Sigmoid colon (tissue), 7 donors: ENCODE measurements around the gene SP2. TPM values are rescaled to one million over a fixed set of nuclear protein-coding genes. Genes with fewer than 3 reads are reported as not detected.

Experiments
- DNase-seq: peaks from one replicate; pipeline ENCODE4 v3.0.0-alpha.2; 2019
- H3K27ac ChIP-seq, 4 donors: fragments of 200-600 bp; sonication (generic); one replicate each; pipeline ENCODE4 v1.5.1; 2016 to 2019; ENCODE audit warnings: mild to moderate bottlenecking in 1 of 4
- H3K27me3 ChIP-seq, 3 donors: fragments of 200-600 bp; sonication (generic); one replicate each; pipeline ENCODE4 v1.5.1; 2019; ENCODE audit warnings: mild to moderate bottlenecking in 1 of 3
- H3K36me3 ChIP-seq, 4 donors: fragments of 200-600 bp; sonication (generic); one replicate each; pipeline ENCODE4 v1.5.1; 2016 to 2019
- H3K4me1 ChIP-seq, 4 donors: fragments of 200-600 bp; sonication (generic); one replicate each; pipeline ENCODE4 v1.5.1; 2017 to 2019
- H3K4me3 ChIP-seq, 4 donors: fragments of 200-600 bp; sonication (generic); one replicate each; pipeline ENCODE4 v1.5.1; 2017 to 2019; ENCODE audit warnings: mild to moderate bottlenecking in 2 of 4, moderate library complexity in 1 of 4
- H3K9me3 ChIP-seq, 4 donors: fragments of 200-600 bp in 3 of 4; sonication (generic) in 3 of 4; one replicate each; pipeline versions ENCODE4 v1.5.1 to v1.6.1; 2013 to 2019
- CTCF ChIP-seq, 4 experiments: fragments of 450-650 bp in 3 of 4; fragments of 200-600 bp in 1 of 4; IDR thresholded peaks; one replicate each; pipeline ENCODE4 v1.5.1; 2016 to 2019; ENCODE audit warnings: antibody characterized with exemption in 4 of 4, mild to moderate bottlenecking in 3 of 4, moderate library complexity in 2 of 4
- EP300 ChIP-seq, 4 donors: sonication (generic); formaldehyde crosslinking; IDR thresholded peaks; one replicate each; pipeline ENCODE4 v1.6.1; 2017; ENCODE audit warnings: antibody characterized with exemption in 4 of 4
- POLR2A ChIP-seq, 2 donors: fragments of 450-650 bp; IDR thresholded peaks; one replicate each; pipeline ENCODE4 v1.6.1; 2016; ENCODE audit warnings: antibody characterized with exemption in 2 of 2, mild to moderate bottlenecking in 2 of 2, moderate library complexity in 2 of 2
- POLR2AphosphoS5 ChIP-seq, 4 donors: sonication (generic); formaldehyde crosslinking; IDR thresholded peaks; one replicate each; pipeline ENCODE4 v1.6.1; 2017; ENCODE audit warnings: antibody characterized with exemption in 4 of 4
- WGBS, 2 donors: extraction: QIAGEN DNeasy Blood & Tissue Kit; methylation state at CpG; one replicate each; pipeline ENCODE4 v1.1.7; 2013; 5-methylcytosine and 5-hydroxymethylcytosine counted together
- intact Hi-C: fragments of 100-400 bp; cut with DNase I; formaldehyde crosslinking; loops from one replicate; pipeline ENCODE4 v1.15.1; 2023
- polyA plus RNA-seq, 3 donors: library from polyadenylated mRNA; stranded (reverse); fragments of 200-250 nt; gene quantifications; one replicate each; pipeline ENCODE4 v1.2.3, GENCODE V29; 2013
- total RNA-seq, 4 donors: library from RNA; depleted of rRNA; stranded (reverse); fragments of >200 nt; gene quantifications; one replicate each; pipeline ENCODE4 v1.1.0, GENCODE V29; 2016
- donor health status: healthy with polysubstance abuse.
- donor health status: Bipolar disorder and iron deficiency.
- donor health status: healthy.

The SP2 gene
- total and polyA plus RNA-seq, 7 donors = 3.0 to 19.2 (median 8.3) TPM

DNA sequence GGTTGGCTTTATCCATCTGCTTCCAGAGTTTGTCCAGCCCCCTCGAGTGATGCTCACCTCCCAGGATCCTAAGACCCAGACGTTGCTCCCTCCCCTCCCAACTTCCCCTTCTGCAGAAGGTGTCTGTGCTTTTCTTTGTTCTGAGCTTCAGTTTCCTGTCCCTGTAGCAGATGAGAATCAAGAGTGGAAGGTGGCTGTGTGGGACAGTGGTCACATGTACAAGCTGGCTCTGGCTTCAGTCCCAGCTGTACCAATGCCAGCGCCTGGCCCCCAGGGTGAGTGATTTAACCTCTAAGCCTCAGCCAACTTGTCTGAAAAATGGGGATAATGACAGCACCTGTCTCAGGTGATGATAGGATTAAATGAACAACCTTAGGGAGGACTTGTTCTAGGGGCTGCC lies 53.9 kb downstream of the SP2 start:
- peak overlapping the region in 2 of 4 donors; percentile 62 to 66 for H3K27ac ChIP-seq

GRCh38 chr17:47950448-47950847 lies 54.4 kb downstream of the SP2 start:
- no peaks in the 10 kb centered on the region for H3K9me3 ChIP-seq
- peaks cover 0 to 16% (median 2%) of the 10 kb centered on the region in 4 donors for H3K36me3 ChIP-seq
- no peak for DNase-seq
- WGBS, 2 donors = 33 to 78% methylated on average over 4 of the region's 4 CpGs
- peak overlapping the region in 1 of 4 donors; percentile 4 for H3K27ac ChIP-seq
- intact Hi-C loops = no loop called here
- no peak overlapping the region for H3K4me3 ChIP-seq
- no peak for TF ChIP-seq POLR2AphosphoS5 (IDR thresholded peaks at IDR 0.05)
- no peak for TF ChIP-seq EP300 (IDR thresholded peaks at IDR 0.05)
- no peak for TF ChIP-seq POLR2A (IDR thresholded peaks at IDR 0.05)
- no peak for TF ChIP-seq CTCF (IDR thresholded peaks at IDR 0.05)
- H3K27me3 ChIP-seq = no peaks in the 10 kb centered on the region
- peaks cover 0 to 24% (median 15%) of the 10 kb centered on the region in 4 donors for H3K4me1 ChIP-seq

More for the DNA sequence above, 53.9 kb downstream of the SP2 start:
- H3K27me3 ChIP-seq = no peaks in the 10 kb centered on the region
- no peaks in the 10 kb centered on the region for H3K9me3 ChIP-seq
- WGBS, 2 donors = 15 to 24% methylated on average over 3 of the region's 3 CpGs
- peaks cover 0 to 24% (median 15%) of the 10 kb centered on the region in 4 donors for H3K4me1 ChIP-seq
- no peak overlapping the region for H3K4me3 ChIP-seq
- intact Hi-C loops = loop anchor here (1.0 kb wide), 2 partner anchors 20 to 68 kb away; no protein-coding TSS in a partner anchor
- DNase-seq = no peak
- H3K36me3 ChIP-seq = peaks cover 3 to 21% (median 4%) of the 10 kb centered on the region in 4 donors
- TF ChIP-seq POLR2AphosphoS5 (IDR thresholded peaks at IDR 0.05) (no peak), POLR2A (IDR thresholded peaks at IDR 0.05) (no peak), CTCF (IDR thresholded peaks at IDR 0.05) (no peak), EP300 (IDR thresholded peaks at IDR 0.05) (no peak)

- H3K4me1 ChIP-seq = peaks cover 0 to 18% (median 15%) of the 10 kb centered on the region in 4 donors
- H3K27me3 ChIP-seq = no peaks in the 10 kb centered on the region
- WGBS, 2 donors = 17 to 58% methylated on average over 12 of the region's 12 CpGs
- intact Hi-C loops = no loop called here
- H3K9me3 ChIP-seq = no peaks in the 10 kb centered on the region
- H3K27ac ChIP-seq = no peak overlapping the region
- TF ChIP-seq POLR2AphosphoS5 (IDR thresholded peaks at IDR 0.05) (no peak), CTCF (IDR thresholded peaks at IDR 0.05) (no peak), EP300 (IDR thresholded peaks at IDR 0.05) (no peak), POLR2A (IDR thresholded peaks at IDR 0.05) (no peak)
- DNase-seq = no peak
- peaks cover 0 to 4% (median 1%) of the 10 kb centered on the region in 4 donors for H3K36me3 ChIP-seq
- H3K4me3 ChIP-seq = no peak overlapping the region
These were observed 56.4 kb downstream of the SP2 start for GRCh38 chr17:47952171-47953021.

DNA sequence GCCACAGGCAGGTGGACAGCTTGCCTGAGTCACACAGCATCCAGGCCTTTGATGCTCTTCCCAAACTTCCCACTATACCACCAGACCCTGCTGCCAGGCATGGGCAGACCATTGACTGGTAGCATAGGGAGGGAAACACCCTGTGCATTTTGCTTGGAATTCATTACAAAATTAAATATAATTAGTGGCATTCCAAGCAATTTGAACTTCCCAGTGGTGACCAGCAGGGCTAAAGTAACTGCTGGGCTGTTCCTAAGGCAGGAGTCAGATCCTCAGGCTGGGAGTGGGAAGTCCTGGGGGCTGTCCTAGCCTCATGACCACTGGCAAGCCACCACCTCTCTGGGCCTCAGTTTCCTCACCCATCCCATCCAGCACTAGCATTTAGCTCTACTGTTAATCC lies 57.9 kb downstream of the SP2 start:
- intact Hi-C loops = no loop called here
- no peak overlapping the region for H3K4me3 ChIP-seq
- H3K9me3 ChIP-seq = no peaks in the 10 kb centered on the region
- TF ChIP-seq POLR2AphosphoS5 (IDR thresholded peaks at IDR 0.05) (no peak), EP300 (IDR thresholded peaks at IDR 0.05) (no peak), CTCF (IDR thresholded peaks at IDR 0.05) (no peak), POLR2A (IDR thresholded peaks at IDR 0.05) (no peak)
- no peaks in the 10 kb centered on the region for H3K27me3 ChIP-seq
- no peaks in the 10 kb centered on the region for H3K36me3 ChIP-seq
- H3K4me1 ChIP-seq = peaks cover 0 to 12% (median 9%) of the 10 kb centered on the region in 4 donors
- no peak for DNase-seq
- no peak overlapping the region for H3K27ac ChIP-seq
